Measurements from ENCODE around the gene PRDX5.

PRDX5 gene

DNA sequence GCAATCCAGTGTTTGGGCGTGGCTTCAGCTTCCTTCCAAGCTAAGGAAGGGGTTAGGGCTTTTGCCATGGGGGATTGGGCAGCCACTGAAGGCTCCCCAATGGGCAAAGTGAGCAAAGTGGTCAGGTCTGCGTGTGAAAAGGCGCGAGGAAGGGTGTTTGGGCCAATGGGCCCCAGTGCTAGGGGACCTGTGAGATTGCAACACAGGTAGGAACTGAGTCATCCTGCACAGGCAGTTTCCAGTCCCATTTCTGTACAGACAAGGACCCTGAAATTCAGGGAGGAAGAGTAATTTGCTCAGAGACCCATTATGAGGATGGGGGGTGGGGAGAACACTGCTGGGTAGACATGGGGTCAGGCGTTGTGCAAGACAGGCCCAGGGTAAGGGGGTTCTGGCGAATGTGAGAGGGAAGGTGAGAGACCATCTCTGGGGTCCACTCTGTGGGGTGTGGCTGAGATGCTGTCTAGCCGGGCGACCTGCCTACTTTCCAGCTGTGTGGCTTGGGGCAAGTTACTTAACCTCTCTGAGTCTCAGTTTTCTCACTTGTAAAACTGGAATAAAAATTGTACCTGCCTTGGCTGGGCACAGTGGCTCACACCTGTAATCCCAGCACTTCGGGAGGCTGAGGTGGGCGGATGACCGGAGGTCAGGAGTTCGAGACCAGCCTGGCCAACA is 29.4 kb downstream of the PRDX5 start:
- no peaks in the 10 kb centered on the region for H3K9me3 ChIP-seq
- peaks cover 94% of the 10 kb centered on the region for H3K36me3 ChIP-seq
- H3K4me1 ChIP-seq (ENCODE audit: control insufficient read depth in 1 of 2, insufficient read depth in 1 of 2, low read depth in 1 of 2, low read length in 1 of 2) = peaks cover 40 to 43% of the 10 kb centered on the region in 2 experiments
- no peaks in the 10 kb centered on the region for H3K27me3 ChIP-seq
- no peak overlapping the region for H3K4me3 ChIP-seq (ENCODE audit: low read depth in 1 of 2, low read length in 1 of 2)
- TF ChIP-seq CTCF (IDR thresholded peaks at IDR 0.05) = no peak
- peak overlapping the region; percentile 72 for H3K27ac ChIP-seq

DNA sequence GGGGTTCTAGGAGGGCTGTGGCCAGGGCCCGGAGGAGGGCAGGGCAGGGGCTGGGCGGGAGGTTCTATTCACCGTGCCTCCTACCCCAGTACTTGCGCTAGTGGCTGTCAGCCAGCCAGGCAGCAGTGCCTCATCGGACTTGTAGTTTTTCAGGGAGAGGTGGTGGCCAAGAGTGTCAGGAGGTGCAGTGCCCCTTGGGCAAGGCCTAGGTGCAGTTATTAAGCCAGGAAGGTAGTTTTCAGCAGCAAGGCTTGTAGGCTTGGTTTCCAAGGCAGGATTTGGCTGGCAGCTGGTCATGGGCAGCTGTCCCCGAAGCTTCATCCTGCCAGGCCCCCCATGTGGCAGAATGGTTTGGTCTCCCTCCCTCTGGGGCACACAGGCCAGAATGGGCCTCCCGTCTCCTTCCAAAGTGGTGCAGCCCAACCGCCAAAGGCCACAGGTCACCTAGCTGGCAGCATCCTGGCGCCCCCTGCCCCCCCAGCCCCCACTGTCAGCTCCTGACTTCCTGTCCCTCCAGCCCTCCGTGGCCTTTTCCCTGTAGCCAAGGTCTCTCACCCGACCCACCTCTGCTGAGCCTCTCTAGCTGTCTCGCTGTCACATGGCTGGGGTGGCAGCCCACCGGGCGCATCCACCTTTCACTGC is 30.6 kb downstream of the PRDX5 start:
- H3K4me3 ChIP-seq (ENCODE audit: low read depth in 1 of 2, low read length in 1 of 2) = no peak overlapping the region
- TF ChIP-seq CTCF (IDR thresholded peaks at IDR 0.05) = no peak
- H3K4me1 ChIP-seq (ENCODE audit: control insufficient read depth in 1 of 2, insufficient read depth in 1 of 2, low read depth in 1 of 2, low read length in 1 of 2) = peaks cover 28 to 35% of the 10 kb centered on the region in 2 experiments
- peaks cover 95% of the 10 kb centered on the region for H3K36me3 ChIP-seq
- no peaks in the 10 kb centered on the region for H3K27me3 ChIP-seq
- peak overlapping the region; percentile 27 for H3K27ac ChIP-seq
- no peaks in the 10 kb centered on the region for H3K9me3 ChIP-seq

- no peak for TF ChIP-seq CTCF (IDR thresholded peaks at IDR 0.05)
- Histone ChIP-seq H3K27ac (no peak overlapping the region), H3K36me3 (peaks cover 95% of the 10 kb centered on the region)
Measured at GRCh38 chr11:64349025-64349387, 31.1 kb downstream of the PRDX5 start.

GRCh38 chr11:64349404-64349803 is 31.5 kb downstream of the PRDX5 start:
- Histone ChIP-seq H3K9me3 (no peaks in the 10 kb centered on the region), H3K4me1 (ENCODE audit: control insufficient read depth in 1 of 2, insufficient read depth in 1 of 2, low read depth in 1 of 2, low read length in 1 of 2) (peaks cover 19 to 29% of the 10 kb centered on the region in 2 experiments), H3K27me3 (no peaks in the 10 kb centered on the region), H3K27ac (no peak overlapping the region), H3K4me3 (ENCODE audit: low read depth in 1 of 2, low read length in 1 of 2) (no peak overlapping the region), H3K36me3 (peaks cover 95% of the 10 kb centered on the region)
- no peak for TF ChIP-seq CTCF (IDR thresholded peaks at IDR 0.05)

More at GRCh38 chr11:64349025-64349387, 31.1 kb downstream of the PRDX5 start:
- Histone ChIP-seq H3K4me1 (ENCODE audit: control insufficient read depth in 1 of 2, insufficient read depth in 1 of 2, low read depth in 1 of 2, low read length in 1 of 2) (peaks cover 23 to 30% of the 10 kb centered on the region in 2 experiments), H3K27me3 (no peaks in the 10 kb centered on the region), H3K9me3 (no peaks in the 10 kb centered on the region), H3K4me3 (ENCODE audit: low read depth in 1 of 2, low read length in 1 of 2) (no peak overlapping the region)

GRCh38 chr11:64351136-64351631 is 33.3 kb downstream of the PRDX5 start:
- Histone ChIP-seq H3K4me3 (ENCODE audit: low read depth in 1 of 2, low read length in 1 of 2) (no peak overlapping the region), H3K4me1 (ENCODE audit: control insufficient read depth in 1 of 2, insufficient read depth in 1 of 2, low read depth in 1 of 2, low read length in 1 of 2) (peaks cover 10 to 17% of the 10 kb centered on the region in 2 experiments), H3K27ac (no peak overlapping the region), H3K36me3 (peaks cover 95% of the 10 kb centered on the region), H3K9me3 (no peaks in the 10 kb centered on the region), H3K27me3 (no peaks in the 10 kb centered on the region)
- no peak for TF ChIP-seq CTCF (IDR thresholded peaks at IDR 0.05)
